Aorta (tissue), 5 donors: ENCODE measurements around the gene TSPAN14. TPM values are rescaled to one million over a fixed set of nuclear protein-coding genes. Genes with fewer than 3 reads are reported as not detected.
A peak's percentile ranks its signal among the peaks of the same experiment; 100 is the strongest.

Source experiments
- ATAC-seq: fragments of 200-7000 bp; cut with Tn5 transposase; one replicate; pipeline ENCODE4 v1.9.1; 2022; ENCODE audit warnings: moderate library complexity; ENCODE audit not compliant: low FRiP score
- DNase-seq, 2 donors: peaks; one replicate each; pipeline ENCODE4 v3.0.0-alpha.2; 2020
- H3K27ac ChIP-seq, 2 donors: one replicate each; pipeline ENCODE4 v1.5.1; 2013; ENCODE audit warnings: low read length in 2 of 2, mild to moderate bottlenecking in 2 of 2, moderate library complexity in 2 of 2, control low read depth in 1 of 2, inconsistent platforms in 1 of 2, low read depth in 1 of 2
- H3K27me3 ChIP-seq, 2 donors: one replicate each; pipeline ENCODE4 v1.6.1; 2013; ENCODE audit warnings: control low read depth in 1 of 2, low read length in 1 of 2, mild to moderate bottlenecking in 1 of 2, moderate library complexity in 1 of 2; ENCODE audit not compliant: insufficient read depth in 2 of 2, control insufficient read depth in 1 of 2
- H3K36me3 ChIP-seq, 2 donors: one replicate each; pipeline ENCODE4 v1.6.1; 2013; ENCODE audit warnings: control low read depth in 1 of 2, low read length in 1 of 2, mild to moderate bottlenecking in 1 of 2; ENCODE audit not compliant: insufficient read depth in 2 of 2, control insufficient read depth in 1 of 2
- H3K4me1 ChIP-seq, 2 donors: one replicate each; pipeline ENCODE4 v1.6.1; 2013; ENCODE audit warnings: low read length in 2 of 2, control low read depth in 1 of 2, mild to moderate bottlenecking in 1 of 2, moderate library complexity in 1 of 2; ENCODE audit not compliant: insufficient read depth in 2 of 2, control insufficient read depth in 1 of 2
- H3K4me3 ChIP-seq, 2 donors: one replicate each; pipeline ENCODE4 v1.5.1; 2013; ENCODE audit warnings: low read length in 2 of 2, control low read depth in 1 of 2, mild to moderate bottlenecking in 1 of 2
- H3K9me3 ChIP-seq: one replicate; pipeline ENCODE4 v1.6.1; 2013; ENCODE audit warnings: mild to moderate bottlenecking, low read length; ENCODE audit not compliant: control insufficient read depth
- WGBS, 2 donors: extraction: QIAGEN DNeasy Blood & Tissue Kit; methylation state at CpG; one replicate each; pipeline ENCODE4 v1.1.7; 2013; 5-methylcytosine and 5-hydroxymethylcytosine counted together
- intact Hi-C, 2 donors: fragments of 100-400 bp; cut with DNase I; formaldehyde crosslinking; loops; one replicate each; pipeline versions ENCODE4 v1.14.2 to v1.15.0; 2022
- polyA plus RNA-seq, 2 donors: library from polyadenylated mRNA; stranded (reverse); fragments of 200-250 nt; gene quantifications; one replicate each; pipeline ENCODE4 v1.2.3, GENCODE V29; 2013
- total RNA-seq, 2 donors: library from RNA; stranded (reverse); fragmentation: NEBNext Ultra II Directional; extraction: Animal tissue kit (Norgen Biotek cat#: 25700); gene quantifications; one replicate each; pipeline ENCODE4 v1.2.1, GENCODE V29; 2021
- donor health status: healthy with polysubstance abuse.
- donor health status: Bipolar disorder and iron deficiency.
- donor health status: DM: no; HTN: no; CAD: no.
- donor health status: DM: no; HTN: no; CAD: no.
- donor health status: DM: yes; HTN: yes; CAD: no.

Gene TSPAN14
- total and polyA plus RNA-seq, 4 donors = 12.3 to 61.5 (median 36.7) TPM

DNA sequence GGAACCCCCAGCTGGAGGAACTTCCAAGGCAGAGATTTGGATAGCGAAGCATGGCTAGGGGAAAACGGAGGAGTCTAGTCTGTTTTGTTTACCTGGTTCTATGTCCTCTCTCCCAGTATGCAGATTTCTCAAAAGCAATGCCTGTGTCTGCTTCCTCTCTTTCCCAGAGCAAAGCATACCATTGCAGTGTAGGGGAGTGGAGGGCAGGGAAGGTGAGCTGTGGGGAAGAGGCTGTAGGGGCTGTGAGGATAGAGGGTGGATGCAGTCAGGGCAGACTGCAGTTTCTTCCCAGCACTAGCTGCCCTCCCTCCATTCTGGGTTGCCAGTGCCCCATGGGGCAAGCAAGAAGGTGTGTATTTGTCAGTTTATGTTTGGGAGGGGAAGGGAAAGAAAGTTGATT is 16.9 kb upstream of the TSPAN14 start:
- DNase-seq (peak in 1 of 2 donors; percentile 9), ATAC-seq (no peak)
- intact Hi-C loops = no loop called here

GRCh38 chr10:80441831-80442230 is 12.3 kb upstream of the TSPAN14 start:
- no peak for ATAC-seq
- no peak overlapping the region for H3K27ac ChIP-seq
- 95 to 97% methylated on average over 8 of the region's 8 CpGs for WGBS, 2 donors
- no peaks in the 10 kb centered on the region for H3K27me3 ChIP-seq
- H3K36me3 ChIP-seq = no peaks in the 10 kb centered on the region
- intact Hi-C loops = loop anchor here in 1 of 2 donors (10.0 kb wide), 1 partner anchor 223 kb away; no protein-coding TSS in a partner anchor
- no peaks in the 10 kb centered on the region for H3K9me3 ChIP-seq
- H3K4me3 ChIP-seq = no peak overlapping the region
- DNase-seq = peak in 1 of 2 donors; percentile 26
- no peaks in the 10 kb centered on the region for H3K4me1 ChIP-seq

More for the DNA sequence above, 16.9 kb upstream of the TSPAN14 start:
- Histone ChIP-seq H3K36me3 (no peaks in the 10 kb centered on the region), H3K4me1 (no peaks in the 10 kb centered on the region), H3K4me3 (no peak overlapping the region), H3K27me3 (no peaks in the 10 kb centered on the region), H3K9me3 (no peaks in the 10 kb centered on the region), H3K27ac (no peak overlapping the region)
- WGBS, 2 donors = 71 to 83% methylated on average over 2 of the region's 2 CpGs

DNA sequence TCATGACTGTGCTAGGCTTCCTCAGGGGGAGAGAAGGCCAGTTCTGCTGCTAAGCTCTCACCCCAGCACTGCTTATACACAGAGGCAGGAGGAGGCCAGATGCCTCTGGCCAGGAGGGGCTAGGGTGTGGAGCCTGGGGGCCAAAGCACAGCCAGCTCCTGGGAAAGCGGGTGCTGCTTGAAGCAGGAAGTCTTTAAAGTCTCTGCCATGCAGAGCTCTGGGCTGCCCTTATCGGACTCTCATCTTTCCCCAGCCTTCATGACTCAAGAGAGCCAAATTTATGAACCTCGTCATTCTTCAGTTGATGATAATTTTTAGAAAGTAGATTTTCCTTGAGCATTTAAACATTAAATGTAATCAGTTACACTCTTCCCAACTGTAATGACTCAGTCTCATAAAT is 11.2 kb upstream of the TSPAN14 start:
- H3K36me3 ChIP-seq = no peaks in the 10 kb centered on the region
- WGBS, 2 donors = 63 to 71% methylated on average over 3 of the region's 3 CpGs
- no peaks in the 10 kb centered on the region for H3K27me3 ChIP-seq
- intact Hi-C loops = loop anchor here in 1 of 2 donors (10.0 kb wide), 1 partner anchor 222 kb away; no protein-coding TSS in a partner anchor
- no peaks in the 10 kb centered on the region for H3K4me1 ChIP-seq
- H3K4me3 ChIP-seq = no peak overlapping the region
- no peaks in the 10 kb centered on the region for H3K9me3 ChIP-seq
- H3K27ac ChIP-seq = no peak overlapping the region
- ATAC-seq = no peak
- DNase-seq = peak in 1 of 2 donors; percentile 37

DNA sequence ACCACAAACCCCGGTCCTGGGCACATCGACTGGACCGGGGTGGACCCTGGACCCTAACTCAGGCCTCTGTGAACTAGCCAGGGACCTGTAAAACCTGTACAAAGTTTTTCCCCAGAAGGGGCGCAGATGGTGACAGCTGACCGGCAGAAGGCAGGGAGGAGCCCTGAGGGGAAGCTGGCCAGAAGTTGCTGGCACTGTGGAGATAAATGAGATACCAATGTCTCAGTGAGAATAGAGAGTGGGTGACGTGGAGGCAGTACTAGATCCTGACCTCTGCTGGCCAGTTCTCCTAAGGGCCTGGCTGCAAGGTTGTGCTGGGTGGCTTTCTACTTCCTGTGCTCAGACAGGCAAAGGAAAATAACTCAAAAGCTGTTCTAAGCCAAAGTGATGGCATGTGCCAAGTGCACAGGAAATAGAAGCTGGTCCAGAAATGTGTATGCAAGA is 10.6 kb upstream of the TSPAN14 start:
- DNase-seq = peak in 1 of 2 donors; percentile 51
- H3K4me3 ChIP-seq = no peak overlapping the region
- no peak overlapping the region for H3K27ac ChIP-seq
- no peaks in the 10 kb centered on the region for H3K9me3 ChIP-seq
- ATAC-seq = peak; percentile 52
- no peaks in the 10 kb centered on the region for H3K36me3 ChIP-seq
- H3K4me1 ChIP-seq = no peaks in the 10 kb centered on the region
- 58 to 69% methylated on average over 6 of the region's 6 CpGs for WGBS, 2 donors
- H3K27me3 ChIP-seq = no peaks in the 10 kb centered on the region
- intact Hi-C loops = loop anchor here in 1 of 2 donors (10.0 kb wide), 1 partner anchor 221 kb away; no protein-coding TSS in a partner anchor

GRCh38 chr10:80444124-80444523 is 10.0 kb upstream of the TSPAN14 start:
- H3K9me3 ChIP-seq = no peaks in the 10 kb centered on the region
- H3K27me3 ChIP-seq = no peaks in the 10 kb centered on the region
- H3K36me3 ChIP-seq = no peaks in the 10 kb centered on the region
- intact Hi-C loops = loop anchor here (1.0 to 10.0 kb wide), 3 partner anchors 61 to 221 kb away; no protein-coding TSS in a partner anchor
- H3K27ac ChIP-seq = no peak overlapping the region
- peak in 1 of 2 donors; percentile 27 for DNase-seq
- WGBS, 2 donors = 66 to 68% methylated on average over 2 of the region's 2 CpGs
- H3K4me3 ChIP-seq = no peak overlapping the region
- H3K4me1 ChIP-seq = no peaks in the 10 kb centered on the region
- ATAC-seq = no peak

- 24 to 25% methylated on average over 11 of the region's 11 CpGs for WGBS, 2 donors
- Histone ChIP-seq H3K36me3 (no peaks in the 10 kb centered on the region), H3K4me3 (no peak overlapping the region), H3K9me3 (no peaks in the 10 kb centered on the region), H3K27ac (no peak overlapping the region), H3K27me3 (no peaks in the 10 kb centered on the region), H3K4me1 (no peaks in the 10 kb centered on the region)
- ATAC-seq = peak; percentile 89
- intact Hi-C loops = loop anchor here (1.0 to 10.0 kb wide), 3 partner anchors 61 to 220 kb away; no protein-coding TSS in a partner anchor
- peak; percentile 70 to 85 for DNase-seq
Observed at GRCh38 chr10:80444646-80445319, 9.3 kb upstream of the TSPAN14 start.

- H3K9me3 ChIP-seq = no peaks in the 10 kb centered on the region
- DNase-seq = peak in 1 of 2 donors; percentile 15
- H3K4me3 ChIP-seq = no peak overlapping the region
- H3K4me1 ChIP-seq = no peaks in the 10 kb centered on the region
- no peak for ATAC-seq
- H3K27ac ChIP-seq = no peak overlapping the region
- WGBS, 2 donors = 77 to 80% methylated on average over 7 of the region's 7 CpGs
- H3K36me3 ChIP-seq = no peaks in the 10 kb centered on the region
- H3K27me3 ChIP-seq = no peaks in the 10 kb centered on the region
- intact Hi-C loops = loop anchor here in 1 of 2 donors (10.0 kb wide), 1 partner anchor 217 kb away; no protein-coding TSS in a partner anchor
Observed at GRCh38 chr10:80447436-80448190, 6.5 kb upstream of the TSPAN14 start.

- H3K27ac ChIP-seq = no peak overlapping the region
- WGBS, 2 donors = 96% methylated on average over 4 of the region's 4 CpGs
- no peaks in the 10 kb centered on the region for H3K27me3 ChIP-seq
- DNase-seq (peak in 1 of 2 donors; percentile 33), ATAC-seq (no peak)
- intact Hi-C loops = loop anchor here in 1 of 2 donors (10.0 kb wide), 1 partner anchor 216 kb away; no protein-coding TSS in a partner anchor
- no peaks in the 10 kb centered on the region for H3K36me3 ChIP-seq
- H3K4me3 ChIP-seq = no peak overlapping the region
- no peaks in the 10 kb centered on the region for H3K9me3 ChIP-seq
- H3K4me1 ChIP-seq = no peaks in the 10 kb centered on the region
Observed at GRCh38 chr10:80448209-80448942, 5.7 kb upstream of the TSPAN14 start.
